HL-60 (cell line): ENCODE data around the gene PDE4B.

Experiments used
- CTCF ChIP-seq: IDR thresholded peaks from one replicate; pipeline ENCODE4 v1.5.1; 2011; ENCODE audit warnings: low read length, control low read depth, inconsistent platforms; ENCODE audit not compliant: insufficient read depth
- GABPA ChIP-seq: IDR thresholded peaks from 2 replicates; pipeline ENCODE4 v1.6.1; 2012; ENCODE audit warnings: low read depth
- POLR2AphosphoS5 ChIP-seq: IDR thresholded peaks from 2 replicates; pipeline ENCODE4 v1.6.1; 2012; ENCODE audit warnings: low read depth
- TF ChIP-seq, protein P1 (sequence below): IDR thresholded peaks from 2 replicates; pipeline ENCODE4 v1.6.1; 2012; ENCODE audit warnings: low read depth; ENCODE audit not compliant: insufficient replicate concordance

GRCh38 chr1:66160719-66161118, 368.0 kb downstream of the PDE4B start:
- TF ChIP-seq GABPA = no peak
- no peak for TF ChIP-seq CTCF
- TF ChIP-seq POLR2AphosphoS5 = no peak
- TF ChIP-seq, protein P1, sequence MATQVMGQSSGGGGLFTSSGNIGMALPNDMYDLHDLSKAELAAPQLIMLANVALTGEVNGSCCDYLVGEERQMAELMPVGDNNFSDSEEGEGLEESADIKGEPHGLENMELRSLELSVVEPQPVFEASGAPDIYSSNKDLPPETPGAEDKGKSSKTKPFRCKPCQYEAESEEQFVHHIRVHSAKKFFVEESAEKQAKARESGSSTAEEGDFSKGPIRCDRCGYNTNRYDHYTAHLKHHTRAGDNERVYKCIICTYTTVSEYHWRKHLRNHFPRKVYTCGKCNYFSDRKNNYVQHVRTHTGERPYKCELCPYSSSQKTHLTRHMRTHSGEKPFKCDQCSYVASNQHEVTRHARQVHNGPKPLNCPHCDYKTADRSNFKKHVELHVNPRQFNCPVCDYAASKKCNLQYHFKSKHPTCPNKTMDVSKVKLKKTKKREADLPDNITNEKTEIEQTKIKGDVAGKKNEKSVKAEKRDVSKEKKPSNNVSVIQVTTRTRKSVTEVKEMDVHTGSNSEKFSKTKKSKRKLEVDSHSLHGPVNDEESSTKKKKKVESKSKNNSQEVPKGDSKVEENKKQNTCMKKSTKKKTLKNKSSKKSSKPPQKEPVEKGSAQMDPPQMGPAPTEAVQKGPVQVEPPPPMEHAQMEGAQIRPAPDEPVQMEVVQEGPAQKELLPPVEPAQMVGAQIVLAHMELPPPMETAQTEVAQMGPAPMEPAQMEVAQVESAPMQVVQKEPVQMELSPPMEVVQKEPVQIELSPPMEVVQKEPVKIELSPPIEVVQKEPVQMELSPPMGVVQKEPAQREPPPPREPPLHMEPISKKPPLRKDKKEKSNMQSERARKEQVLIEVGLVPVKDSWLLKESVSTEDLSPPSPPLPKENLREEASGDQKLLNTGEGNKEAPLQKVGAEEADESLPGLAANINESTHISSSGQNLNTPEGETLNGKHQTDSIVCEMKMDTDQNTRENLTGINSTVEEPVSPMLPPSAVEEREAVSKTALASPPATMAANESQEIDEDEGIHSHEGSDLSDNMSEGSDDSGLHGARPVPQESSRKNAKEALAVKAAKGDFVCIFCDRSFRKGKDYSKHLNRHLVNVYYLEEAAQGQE = no peak
